Breast epithelium (tissue), 4 donors: ENCODE measurements around the gene CASP5. TPM values are rescaled to one million over a fixed set of nuclear protein-coding genes. Genes with fewer than 3 reads are reported as not detected.
"Not testable (repeated sequence)": the region's sequence is repeated elsewhere in the genome, so short reads cannot be mapped to it uniquely, and the experiment has no call there.

ENCODE experiments used
- DNase-seq, 2 donors: peaks; one replicate each; pipeline ENCODE4 v3.0.0-alpha.2; 2019; ENCODE audit warnings: low spot score in 2 of 2
- H3K27ac ChIP-seq, 2 donors: fragments of 200-600 bp; sonication (generic) in 1 of 2; one replicate each; pipeline ENCODE4 v1.5.1; 2016 to 2019; ENCODE audit warnings: mild to moderate bottlenecking in 1 of 2
- H3K27me3 ChIP-seq, 2 donors: fragments of 200-600 bp; sonication (generic) in 1 of 2; one replicate each; pipeline versions ENCODE4 v1.5.1 to v1.6.0; 2017 to 2019; ENCODE audit warnings: control low read depth in 1 of 2, mild to moderate bottlenecking in 1 of 2
- H3K36me3 ChIP-seq: fragments of 200-600 bp; one replicate; pipeline ENCODE4 v1.5.1; 2019
- H3K4me1 ChIP-seq, 2 donors: fragments of 200-600 bp; sonication (generic); one replicate each; pipeline ENCODE4 v1.5.1; 2016 to 2019; ENCODE audit warnings: control low read depth in 1 of 2
- H3K4me3 ChIP-seq, 3 donors: fragments of 200-600 bp; sonication (generic); 1 replicate in 2 of 3; 2 replicates in 1 of 3; pipeline ENCODE4 v1.5.1; 2016 to 2019; ENCODE audit warnings: mild to moderate bottlenecking in 3 of 3, moderate library complexity in 2 of 3
- H3K9me3 ChIP-seq, 2 donors: fragments of 200-600 bp; sonication (generic) in 1 of 2; one replicate each; pipeline ENCODE4 v1.5.1; 2016 to 2019; ENCODE audit warnings: control low read depth in 1 of 2
- CTCF ChIP-seq, 3 donors: fragments of 450-650 bp; IDR thresholded peaks; one replicate each; pipeline ENCODE4 v1.5.1; 2016 to 2017; ENCODE audit warnings: antibody characterized with exemption in 3 of 3, mild to moderate bottlenecking in 3 of 3, moderate library complexity in 3 of 3
- POLR2A ChIP-seq: fragments of 450-650 bp; IDR thresholded peaks from one replicate; pipeline ENCODE4 v1.6.1; 2016; ENCODE audit warnings: antibody characterized with exemption, mild to moderate bottlenecking, moderate library complexity
- POLR2AphosphoS5 ChIP-seq, 3 donors: sonication (generic); formaldehyde crosslinking; IDR thresholded peaks; one replicate each; pipeline ENCODE4 v1.6.1; 2017; ENCODE audit warnings: antibody characterized with exemption in 3 of 3
- intact Hi-C: fragments of 100-400 bp; cut with DNase I; formaldehyde crosslinking; loops from one replicate; pipeline ENCODE4 v1.15.1; 2023; ENCODE audit warnings: low total_unique reads
- total RNA-seq, 3 donors: library from RNA; depleted of rRNA; stranded (reverse); fragments of >200 nt; gene quantifications; one replicate each; pipeline ENCODE4 v1.1.0, GENCODE V29; 2016

The CASP5 gene
- total RNA-seq, 3 donors from 2014 or later = 1.3 TPM; not detected in 2

GRCh38 chr11:105049481-105049880, 26.5 kb upstream of the CASP5 start:
- no peak for TF ChIP-seq POLR2A
- TF ChIP-seq POLR2AphosphoS5 (IDR thresholded peaks at IDR 0.05) = no peak
- no peak for TF ChIP-seq CTCF (IDR thresholded peaks at IDR 0.05)

GRCh38 chr11:105046898-105047579, 24.1 kb upstream of the CASP5 start:
- Histone ChIP-seq H3K4me3 (peak overlapping the region in 1 of 3 donors; percentile 19), H3K36me3 (no peaks in the 10 kb centered on the region), H3K27me3 (no peaks in the 10 kb centered on the region), H3K9me3 (no peaks in the 10 kb centered on the region), H3K27ac (peak overlapping the region in 1 of 2 donors; percentile 11), H3K4me1 (peaks cover 0 to 4% of the 10 kb centered on the region in 2 donors)
- DNase-seq = no peak
- intact Hi-C loops = no loop called here
- TF ChIP-seq CTCF (IDR thresholded peaks at IDR 0.05) (no peak), POLR2AphosphoS5 (IDR thresholded peaks at IDR 0.05) (no peak), POLR2A (no peak)

More at GRCh38 chr11:105049481-105049880, 26.5 kb upstream of the CASP5 start:
- intact Hi-C loops = no loop called here
- Histone ChIP-seq H3K27ac (no peak overlapping the region), H3K4me1 (peaks cover 0 to 4% of the 10 kb centered on the region in 2 donors), H3K36me3 (no peaks in the 10 kb centered on the region), H3K9me3 (no peaks in the 10 kb centered on the region), H3K4me3 (no peak overlapping the region), H3K27me3 (no peaks in the 10 kb centered on the region)
- no peak for DNase-seq

GRCh38 chr11:105045676-105046296, 22.8 kb upstream of the CASP5 start:
- Histone ChIP-seq H3K4me3 (peak overlapping the region in 2 of 3 donors; percentile 38 to 62), H3K27ac (peak overlapping the region; percentile 62 to 67), H3K27me3 (no peaks in the 10 kb centered on the region), H3K9me3 (no peaks in the 10 kb centered on the region), H3K4me1 (peaks cover 0 to 4% of the 10 kb centered on the region in 2 donors), H3K36me3 (no peaks in the 10 kb centered on the region)
- intact Hi-C loops = no loop called here
- DNase-seq = no peak
- TF ChIP-seq POLR2AphosphoS5 (IDR thresholded peaks at IDR 0.05) = no peak
- TF ChIP-seq POLR2A = no peak
- no peak for TF ChIP-seq CTCF (IDR thresholded peaks at IDR 0.05)

GRCh38 chr11:105044557-105045524, 21.9 kb upstream of the CASP5 start, which contains the start of gene CARD16:
Gene CARD16, minus strand, starts transcription at chr11:105045335. Its CDS starts 38 bp downstream, at chr11:105045297.
- H3K9me3 ChIP-seq, H3K36me3 ChIP-seq, DNase-seq, H3K4me1 ChIP-seq, intact Hi-C loops, H3K27me3 ChIP-seq: not testable (repeated sequence)
- H3K27ac ChIP-seq = peak within 1 kb of the TSS; percentile 62 to 67
- H3K4me3 ChIP-seq = peak within 1 kb of the TSS; percentile 17 to 62 (median 38)

- no peaks in the 10 kb centered on the region for H3K9me3 ChIP-seq
- DNase-seq = no peak
- no peak overlapping the region for H3K27ac ChIP-seq
- intact Hi-C loops = no loop called here
- no peak for TF ChIP-seq CTCF (IDR thresholded peaks at IDR 0.05)
- TF ChIP-seq POLR2AphosphoS5 (IDR thresholded peaks at IDR 0.05) = no peak
- TF ChIP-seq POLR2A = no peak
- H3K4me1 ChIP-seq = no peaks in the 10 kb centered on the region
- H3K4me3 ChIP-seq = no peak overlapping the region
- H3K27me3 ChIP-seq = no peaks in the 10 kb centered on the region
- H3K36me3 ChIP-seq = no peaks in the 10 kb centered on the region
Measured at GRCh38 chr11:105042178-105042577, 19.2 kb upstream of the CASP5 start.
